ENCODE results near the gene PCDHAC1. TPM values are rescaled to one million over a fixed set of nuclear protein-coding genes. Genes with fewer than 3 reads are reported as not detected.

The PCDHAC1 gene
- total and polyA plus RNA-seq, 2 of the 4 experiments (the other 2 are of a cell fraction) = under 0.01 TPM; not detected in 1

- no peak overlapping the region for H2AK5ac ChIP-seq (ENCODE audit: low read depth, low read length)
- no peaks in the 10 kb centered on the region for H3K4me1 ChIP-seq (ENCODE audit: control insufficient read depth, insufficient read depth, low read length)
- H3K4me3 ChIP-seq (ENCODE audit: insufficient read depth, low read depth, low read length) = no peak overlapping the region
- CTCF ChIA-PET = no interaction called here
- H4K5ac ChIP-seq (ENCODE audit: low read depth, low read length) = no peak overlapping the region
- no TSS peak for BruUV-seq (replicated peaks)
- no peaks in the 10 kb centered on the region for H3K36me3 ChIP-seq (ENCODE audit: control insufficient read depth, insufficient read depth, low read length)
- H3K9me1 ChIP-seq (ENCODE audit: insufficient read depth, low read length) = no peaks in the 10 kb centered on the region
- in situ Hi-C loops (cut with MboI; ENCODE audit: low sequenced_read_pairs) = no loop called here
- ATAC-seq (ENCODE audit: low read depth) (no peak), DNase-seq (no peak)
- intact Hi-C loops (cut with micrococcal nuclease) = no loop called here
- no peak overlapping the region for H3K4me2 ChIP-seq (ENCODE audit: low read depth, low read length)
- H2BK15ac ChIP-seq (ENCODE audit: low read depth, low read length) = no peak overlapping the region
- H3K23ac ChIP-seq (ENCODE audit: low read depth, low read length) = no peak overlapping the region
- no peak overlapping the region for H3K18ac ChIP-seq (ENCODE audit: low read depth, low read length)
- H3K79me1 ChIP-seq (ENCODE audit: low read depth in 1 of 2, low read length in 2 of 2) = no peaks in the 10 kb centered on the region
- dilution Hi-C loops (cut with HindIII; ENCODE audit: low sequenced_read_pairs, unreplicated experiment) = no loop called here
- no peak overlapping the region for H2BK20ac ChIP-seq (ENCODE audit: low read depth, low read length)
- H3K4ac ChIP-seq (ENCODE audit: low read depth, low read length) = no peak overlapping the region
- TF ChIP-seq MAFK (IDR thresholded peaks at IDR 0.05; ENCODE audit: low read depth, low read length) = no peak
- no peak for TF ChIP-seq RFX5 (IDR thresholded peaks at IDR 0.05; ENCODE audit: low read depth, low read length)
- no peak for TF ChIP-seq FOS (IDR thresholded peaks at IDR 0.05; ENCODE audit: low read depth, low read length)
- no peak for TF ChIP-seq CEBPB (IDR thresholded peaks at IDR 0.05; ENCODE audit: low read depth, low read length)
- TF ChIP-seq RAD21 (IDR thresholded peaks at IDR 0.05; ENCODE audit: low read length) = no peak
- TF ChIP-seq MXI1 (IDR thresholded peaks at IDR 0.05; ENCODE audit: borderline replicate concordance, low read depth, low read length) = no peak
- TF ChIP-seq POLR2A (IDR thresholded peaks at IDR 0.05; ENCODE audit: low read depth, low read length) = no peak
- TF ChIP-seq, protein P1, sequence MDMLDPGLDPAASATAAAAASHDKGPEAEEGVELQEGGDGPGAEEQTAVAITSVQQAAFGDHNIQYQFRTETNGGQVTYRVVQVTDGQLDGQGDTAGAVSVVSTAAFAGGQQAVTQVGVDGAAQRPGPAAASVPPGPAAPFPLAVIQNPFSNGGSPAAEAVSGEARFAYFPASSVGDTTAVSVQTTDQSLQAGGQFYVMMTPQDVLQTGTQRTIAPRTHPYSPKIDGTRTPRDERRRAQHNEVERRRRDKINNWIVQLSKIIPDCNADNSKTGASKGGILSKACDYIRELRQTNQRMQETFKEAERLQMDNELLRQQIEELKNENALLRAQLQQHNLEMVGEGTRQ (IDR thresholded peaks at IDR 0.05; ENCODE audit: low read depth, low read length) = no peak
- TF ChIP-seq, protein P2, sequence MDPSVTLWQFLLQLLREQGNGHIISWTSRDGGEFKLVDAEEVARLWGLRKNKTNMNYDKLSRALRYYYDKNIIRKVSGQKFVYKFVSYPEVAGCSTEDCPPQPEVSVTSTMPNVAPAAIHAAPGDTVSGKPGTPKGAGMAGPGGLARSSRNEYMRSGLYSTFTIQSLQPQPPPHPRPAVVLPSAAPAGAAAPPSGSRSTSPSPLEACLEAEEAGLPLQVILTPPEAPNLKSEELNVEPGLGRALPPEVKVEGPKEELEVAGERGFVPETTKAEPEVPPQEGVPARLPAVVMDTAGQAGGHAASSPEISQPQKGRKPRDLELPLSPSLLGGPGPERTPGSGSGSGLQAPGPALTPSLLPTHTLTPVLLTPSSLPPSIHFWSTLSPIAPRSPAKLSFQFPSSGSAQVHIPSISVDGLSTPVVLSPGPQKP (IDR thresholded peaks at IDR 0.05; ENCODE audit: borderline replicate concordance, low read depth, low read length) = no peak
- no peak for TF ChIP-seq RCOR1 (IDR thresholded peaks at IDR 0.05; ENCODE audit: insufficient replicate concordance, low read length)
- TF ChIP-seq NFE2L2 (IDR thresholded peaks at IDR 0.05; ENCODE audit: low read depth, low read length) = no peak
- no peak overlapping the region for H2BK120ac ChIP-seq (ENCODE audit: low read depth, low read length)
- H3K9me3 ChIP-seq (ENCODE audit: control insufficient read depth, insufficient read depth, low read length) = peaks cover 18% of the 10 kb centered on the region
- H4K20me1 ChIP-seq (ENCODE audit: insufficient read depth, low read length) = no peaks in the 10 kb centered on the region
- no peak overlapping the region for H2AFZ ChIP-seq (replicated peaks; ENCODE audit: low read length, poor library complexity)
- H4K91ac ChIP-seq (ENCODE audit: insufficient read depth, low read depth, low read length) = no peak overlapping the region
- H4K8ac ChIP-seq (ENCODE audit: low read depth in 2 of 2, low read length in 2 of 2) = no peak overlapping the region
- H3K9ac ChIP-seq (ENCODE audit: low read depth, low read length) = no peak overlapping the region
- WGBS, 2 experiments (ENCODE audit: extremely low coverage in 2 of 2, insufficient read length in 1 of 2) = no CpG with 5 or more reads among the region's 1 CpG
- no peaks in the 10 kb centered on the region for H3K27me3 ChIP-seq (ENCODE audit: control insufficient read depth, insufficient read depth, low read length)
- H3K27ac ChIP-seq (ENCODE audit: insufficient read depth, low read length) = no peak overlapping the region
- H2BK5ac ChIP-seq (ENCODE audit: low read depth, low read length, poor library complexity, severe bottlenecking) = no peak overlapping the region
- no peak overlapping the region for H3K14ac ChIP-seq (replicated peaks; ENCODE audit: low read depth, low read length)
- H3K56ac ChIP-seq (ENCODE audit: extremely low read depth, insufficient read depth, low read length) = no peak overlapping the region
- no peak overlapping the region for H2AK9ac ChIP-seq (replicated peaks; ENCODE audit: low read depth, low read length, poor library complexity)
- POLR2A ChIA-PET (ENCODE audit: unreplicated experiment) = no interaction called here
These were observed 9.8 kb upstream of the PCDHAC1 start for GRCh38 chr5:140916325-140916724.

Measured in IMR-90 (cell line).